Measurements from ENCODE around the gene FGF4. TPM values are rescaled to one million over a fixed set of nuclear protein-coding genes. Genes with fewer than 3 reads are reported as not detected.

The FGF4 gene
- total and polyA plus RNA-seq, 4 donors, result not detected

DNA sequence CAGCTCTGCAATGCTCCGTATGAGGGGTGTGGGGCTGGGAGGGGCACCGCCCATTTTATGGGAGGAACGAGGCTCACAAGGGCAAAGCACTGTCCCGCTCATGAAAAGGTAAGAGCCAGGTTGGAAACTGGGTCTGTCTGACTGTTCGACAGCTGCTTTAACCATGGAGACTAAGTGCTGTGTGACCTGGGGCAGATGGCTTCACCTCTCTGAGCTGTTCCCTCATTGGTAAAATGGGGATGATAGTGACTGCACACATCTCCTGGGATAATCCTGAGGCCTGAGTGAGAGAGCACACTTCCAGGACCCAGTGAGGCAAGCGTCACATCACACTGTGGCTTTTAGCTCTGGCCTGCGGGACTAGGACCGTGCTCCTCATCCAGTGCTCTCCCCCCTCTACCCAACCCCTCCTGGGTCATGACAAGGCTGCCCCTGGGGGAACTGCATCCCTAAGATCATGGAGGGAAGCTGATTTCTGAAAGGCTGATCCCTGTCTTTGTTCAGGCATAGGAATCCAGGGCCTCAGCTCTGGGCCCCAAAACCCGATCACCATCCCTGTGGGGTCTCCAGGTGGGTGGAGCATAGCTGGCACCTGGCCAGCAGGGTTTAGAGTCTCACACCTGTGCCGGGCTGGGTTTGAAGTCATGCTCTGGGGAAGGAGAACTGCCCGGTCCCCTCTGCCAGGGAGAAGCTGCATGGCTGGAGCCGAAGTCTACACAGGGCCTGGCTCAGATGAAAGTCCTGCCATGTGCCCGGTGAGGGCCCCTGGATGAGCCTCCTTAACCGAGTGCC lies 22.8 kb upstream of the FGF4 start:
- WGBS, result 85% methylated on average over 14 of the region's 14 CpGs
- Histone ChIP-seq H3K9me3 (ENCODE audit: control insufficient read depth in 4 of 4, low read length in 3 of 4) (peaks cover 0 to 2% (median 0%) of the 10 kb centered on the region in 4 donors), H3K4me3 (ENCODE audit: low read depth in 1 of 3, low read length in 3 of 3) (no peak overlapping the region), H3K9ac (ENCODE audit: low read depth in 1 of 2, low read length in 2 of 2) (no peak overlapping the region), H3K27ac (ENCODE audit: low read depth in 1 of 2, low read length in 2 of 2) (no peak overlapping the region), H3K4me1 (ENCODE audit: control insufficient read depth in 4 of 4, insufficient read depth in 4 of 4, low read length in 3 of 4) (no peaks in the 10 kb centered on the region), H3K27me3 (ENCODE audit: control insufficient read depth in 4 of 4, insufficient read depth in 4 of 4, low read length in 3 of 4) (no peaks in the 10 kb centered on the region), H3K36me3 (ENCODE audit: control insufficient read depth in 4 of 4, insufficient read depth in 3 of 4, low read depth in 1 of 4, low read length in 3 of 4) (no peaks in the 10 kb centered on the region)
- no peak for TF ChIP-seq RAD21 (IDR thresholded peaks at IDR 0.05)
- TF ChIP-seq FOXA2 (IDR thresholded peaks at IDR 0.05), result no peak
- TF ChIP-seq, protein P1, sequence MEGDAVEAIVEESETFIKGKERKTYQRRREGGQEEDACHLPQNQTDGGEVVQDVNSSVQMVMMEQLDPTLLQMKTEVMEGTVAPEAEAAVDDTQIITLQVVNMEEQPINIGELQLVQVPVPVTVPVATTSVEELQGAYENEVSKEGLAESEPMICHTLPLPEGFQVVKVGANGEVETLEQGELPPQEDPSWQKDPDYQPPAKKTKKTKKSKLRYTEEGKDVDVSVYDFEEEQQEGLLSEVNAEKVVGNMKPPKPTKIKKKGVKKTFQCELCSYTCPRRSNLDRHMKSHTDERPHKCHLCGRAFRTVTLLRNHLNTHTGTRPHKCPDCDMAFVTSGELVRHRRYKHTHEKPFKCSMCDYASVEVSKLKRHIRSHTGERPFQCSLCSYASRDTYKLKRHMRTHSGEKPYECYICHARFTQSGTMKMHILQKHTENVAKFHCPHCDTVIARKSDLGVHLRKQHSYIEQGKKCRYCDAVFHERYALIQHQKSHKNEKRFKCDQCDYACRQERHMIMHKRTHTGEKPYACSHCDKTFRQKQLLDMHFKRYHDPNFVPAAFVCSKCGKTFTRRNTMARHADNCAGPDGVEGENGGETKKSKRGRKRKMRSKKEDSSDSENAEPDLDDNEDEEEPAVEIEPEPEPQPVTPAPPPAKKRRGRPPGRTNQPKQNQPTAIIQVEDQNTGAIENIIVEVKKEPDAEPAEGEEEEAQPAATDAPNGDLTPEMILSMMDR (IDR thresholded peaks at IDR 0.05; ENCODE audit: low read depth, low read length, missing input control), result no peak
- TF ChIP-seq TAF1 (conservative IDR thresholded peaks at IDR 0.05), result no peak
- TF ChIP-seq SP1 (IDR thresholded peaks at IDR 0.05), result no peak
- TF ChIP-seq, protein P2, sequence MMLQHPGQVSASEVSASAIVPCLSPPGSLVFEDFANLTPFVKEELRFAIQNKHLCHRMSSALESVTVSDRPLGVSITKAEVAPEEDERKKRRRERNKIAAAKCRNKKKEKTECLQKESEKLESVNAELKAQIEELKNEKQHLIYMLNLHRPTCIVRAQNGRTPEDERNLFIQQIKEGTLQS (IDR thresholded peaks at IDR 0.05), result no peak
- no peak for TF ChIP-seq HNF4G (IDR thresholded peaks at IDR 0.05)
- TF ChIP-seq GABPA (IDR thresholded peaks at IDR 0.05 in 1 of 2, conservative IDR thresholded peaks at IDR 0.05 in 1 of 2), result no peak
- TF ChIP-seq, protein P3, sequence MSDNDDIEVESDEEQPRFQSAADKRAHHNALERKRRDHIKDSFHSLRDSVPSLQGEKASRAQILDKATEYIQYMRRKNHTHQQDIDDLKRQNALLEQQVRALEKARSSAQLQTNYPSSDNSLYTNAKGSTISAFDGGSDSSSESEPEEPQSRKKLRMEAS (IDR thresholded peaks at IDR 0.05), result no peak
- no peak for TF ChIP-seq FOXA1 (IDR thresholded peaks at IDR 0.05)
- no peak for TF ChIP-seq HNF4A (conservative IDR thresholded peaks at IDR 0.05)
- no peak for TF ChIP-seq RXRA (IDR thresholded peaks at IDR 0.05)
- no peak for DNase-seq (ENCODE audit: low spot score)

DNA sequence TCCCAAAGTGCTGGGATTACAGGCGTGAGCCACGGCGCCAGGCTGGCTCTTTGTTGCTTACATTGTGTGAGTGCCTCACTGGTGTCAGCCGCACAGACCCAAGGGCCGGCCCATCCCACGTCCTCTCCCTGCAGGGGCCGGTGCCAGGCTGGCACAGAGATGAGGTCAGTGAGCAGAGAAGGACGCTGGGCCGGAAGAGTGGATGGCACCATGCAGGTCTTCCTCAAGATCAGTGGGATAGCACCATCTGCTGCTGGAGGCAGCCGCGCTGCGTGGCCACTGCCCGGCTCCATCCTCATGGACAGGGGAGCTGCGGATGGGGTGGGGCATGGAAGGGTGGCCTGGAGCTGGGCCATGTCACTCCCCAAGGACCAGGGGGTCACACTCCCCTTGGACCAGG lies 22.0 kb upstream of the FGF4 start:
- H3K4me3 ChIP-seq (ENCODE audit: low read depth in 1 of 3, low read length in 3 of 3), result no peak overlapping the region
- no peaks in the 10 kb centered on the region for H3K27me3 ChIP-seq (ENCODE audit: control insufficient read depth in 4 of 4, insufficient read depth in 4 of 4, low read length in 3 of 4)
- TF ChIP-seq, protein P2 (IDR thresholded peaks at IDR 0.05), result no peak
- TF ChIP-seq SP1 (IDR thresholded peaks at IDR 0.05) (no peak), JUND (IDR thresholded peaks at IDR 0.05) (no peak), HNF4A (conservative IDR thresholded peaks at IDR 0.05) (no peak), FOXA1 (IDR thresholded peaks at IDR 0.05) (no peak), RXRA (IDR thresholded peaks at IDR 0.05) (no peak), FOXA2 (IDR thresholded peaks at IDR 0.05) (no peak)
- TF ChIP-seq, protein P1 (IDR thresholded peaks at IDR 0.05; ENCODE audit: low read depth, low read length, missing input control), result no peak
- H3K9ac ChIP-seq (ENCODE audit: low read depth in 1 of 2, low read length in 2 of 2), result no peak overlapping the region
- no peaks in the 10 kb centered on the region for H3K36me3 ChIP-seq (ENCODE audit: control insufficient read depth in 4 of 4, insufficient read depth in 3 of 4, low read depth in 1 of 4, low read length in 3 of 4)
- no peaks in the 10 kb centered on the region for H3K4me1 ChIP-seq (ENCODE audit: control insufficient read depth in 4 of 4, insufficient read depth in 4 of 4, low read length in 3 of 4)
- 83% methylated on average over 14 of the region's 14 CpGs for WGBS
- H3K9me3 ChIP-seq (ENCODE audit: control insufficient read depth in 4 of 4, low read length in 3 of 4), result peaks cover 0 to 2% (median 0%) of the 10 kb centered on the region in 4 donors
- H3K27ac ChIP-seq (ENCODE audit: low read depth in 1 of 2, low read length in 2 of 2), result no peak overlapping the region
- no peak for DNase-seq (ENCODE audit: low spot score)
